Neuronal stem cell (in vitro differentiated cells): Measurements from ENCODE around the gene PUM2.

ENCODE experiments used
- DNase-seq: peaks from one replicate; pipeline ENCODE4 v3.0.0-alpha.2; 2013; ENCODE audit warnings: low spot score
- H2AFZ ChIP-seq: one replicate; pipeline ENCODE4 v1.6.1; 2013; ENCODE audit warnings: mild to moderate bottlenecking, low read length, inconsistent platforms
- H2AK5ac ChIP-seq: 2 replicates; pipeline ENCODE4 v1.6.1; 2013; ENCODE audit warnings: low read depth, mild to moderate bottlenecking, inconsistent platforms, low read length, moderate library complexity, mixed read lengths
- H2BK120ac ChIP-seq: 2 replicates; pipeline ENCODE4 v1.6.1; 2013; ENCODE audit warnings: low read depth, mild to moderate bottlenecking, inconsistent platforms, low read length, moderate library complexity, mixed read lengths
- H2BK12ac ChIP-seq: one replicate; pipeline ENCODE4 v1.6.1; 2013; ENCODE audit warnings: low read length, inconsistent platforms
- H2BK15ac ChIP-seq: 2 replicates; pipeline ENCODE4 v1.6.1; 2013; ENCODE audit warnings: mild to moderate bottlenecking, low read length, inconsistent platforms, mixed read lengths
- H2BK5ac ChIP-seq: one replicate; pipeline ENCODE4 v1.6.1; 2013; ENCODE audit warnings: inconsistent platforms, mild to moderate bottlenecking, low read length, moderate library complexity
- H3K14ac ChIP-seq: one replicate; pipeline ENCODE4 v1.6.1; 2013; ENCODE audit warnings: low read length, inconsistent platforms
- H3K18ac ChIP-seq: 2 replicates; pipeline ENCODE4 v1.6.1; 2013; ENCODE audit warnings: low read length, inconsistent platforms
- H3K23ac ChIP-seq: 2 replicates; pipeline ENCODE4 v1.6.1; 2013; ENCODE audit warnings: low read depth, mild to moderate bottlenecking, mixed read lengths, low read length, inconsistent platforms; ENCODE audit not compliant: poor library complexity
- H3K27ac ChIP-seq: replicated peaks from 3 replicates; pipeline ENCODE4 v1.5.1; 2013; ENCODE audit warnings: low read length, inconsistent platforms
- H3K27me3 ChIP-seq, 3 experiments: 2 replicates each; pipeline ENCODE4 v1.6.1; 2013; ENCODE audit warnings: low read length in 3 of 3, mild to moderate bottlenecking in 2 of 3, inconsistent platforms in 1 of 3, low read depth in 1 of 3, mixed read lengths in 1 of 3, moderate library complexity in 1 of 3; ENCODE audit not compliant: control insufficient read depth in 3 of 3, insufficient read depth in 3 of 3
- H3K36me3 ChIP-seq, 2 donors: replicated peaks in 1 of 2; 2 replicates each; pipeline ENCODE4 v1.6.1; 2013; ENCODE audit warnings: low read length in 2 of 2; ENCODE audit not compliant: control insufficient read depth in 2 of 2, insufficient read depth in 2 of 2
- H3K4ac ChIP-seq: 2 replicates; pipeline ENCODE4 v1.6.1; 2013; ENCODE audit warnings: inconsistent platforms, mild to moderate bottlenecking, low read length, moderate library complexity
- H3K4me1 ChIP-seq, 2 donors: 1 replicate in 1 of 2; 2 replicates in 1 of 2; pipeline ENCODE4 v1.6.1; 2013; ENCODE audit warnings: low read length in 2 of 2, low read depth in 1 of 2; ENCODE audit not compliant: control insufficient read depth in 2 of 2, insufficient read depth in 1 of 2
- H3K4me2 ChIP-seq: one replicate; pipeline ENCODE4 v1.6.1; 2013; ENCODE audit warnings: mild to moderate bottlenecking, low read length, inconsistent platforms; ENCODE audit not compliant: insufficient read depth, poor library complexity, severe bottlenecking
- H3K4me3 ChIP-seq, 2 donors: 2 replicates each; pipeline ENCODE4 v1.5.1; 2013; ENCODE audit warnings: low read length in 2 of 2, mild to moderate bottlenecking in 2 of 2, inconsistent platforms in 1 of 2, moderate library complexity in 1 of 2
- H3K79me1 ChIP-seq: one replicate; pipeline ENCODE4 v1.6.1; 2013; ENCODE audit warnings: low read depth, mild to moderate bottlenecking, inconsistent platforms, low read length, moderate library complexity
- H3K9ac ChIP-seq: one replicate; pipeline ENCODE4 v1.6.1; 2013; ENCODE audit warnings: mild to moderate bottlenecking, low read depth, low read length, inconsistent platforms; ENCODE audit not compliant: poor library complexity
- H3K9me3 ChIP-seq, 2 donors: replicated peaks in 1 of 2; 2 replicates each; pipeline versions ENCODE3 to v1.6.1; 2013; ENCODE audit warnings: low read length in 2 of 2, mild to moderate bottlenecking in 2 of 2, inconsistent platforms in 1 of 2, low read depth in 1 of 2, mixed read lengths in 1 of 2, moderate library complexity in 1 of 2; ENCODE audit not compliant: control insufficient read depth in 2 of 2, insufficient read depth in 1 of 2
- H4K8ac ChIP-seq: one replicate; pipeline ENCODE4 v1.6.1; 2013; ENCODE audit warnings: low read depth, mild to moderate bottlenecking, inconsistent platforms, low read length, moderate library complexity
- H4K91ac ChIP-seq: one replicate; pipeline ENCODE4 v1.6.1; 2013; ENCODE audit warnings: low read length, low read depth, mild to moderate bottlenecking, inconsistent platforms; ENCODE audit not compliant: poor library complexity
- whole genome bisulfite sequencing, 2 donors: extraction: QIAGEN DNeasy Blood & Tissue Kit; methylation state at CpG; one replicate each; pipeline ENCODE4 v1.1.7; 2013; ENCODE audit warnings: missing lambda C conversion rate in 2 of 2, mixed read lengths in 1 of 2; ENCODE audit not compliant: insufficient read length in 2 of 2, insufficient replicate concordance in 1 of 2; ENCODE audit errors: extremely low coverage in 2 of 2; 5-methylcytosine and 5-hydroxymethylcytosine counted together

PUM2 gene

DNA sequence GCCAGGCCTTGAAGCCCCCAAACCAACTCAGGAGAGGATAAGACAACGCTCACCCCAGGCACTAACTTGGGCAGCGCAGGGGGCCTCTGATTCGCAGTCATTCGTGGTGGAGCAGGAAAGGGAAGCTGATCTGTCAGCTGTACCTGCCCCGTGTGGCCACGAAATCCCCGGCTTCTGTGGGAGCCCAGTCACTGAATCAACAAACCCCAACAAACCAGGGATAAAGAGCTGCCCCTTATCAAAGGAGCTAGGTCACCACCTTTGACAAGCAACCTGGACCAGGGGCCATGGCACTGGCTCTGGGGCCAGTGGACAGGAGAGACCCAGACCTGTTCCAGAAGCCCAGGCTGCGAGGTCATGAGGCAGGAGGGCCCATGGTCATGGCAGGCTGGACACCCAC lies 140.2 kb downstream of the PUM2 start:
- H3K4me3 ChIP-seq: no peak overlapping the region
- no peak overlapping the region for H3K23ac ChIP-seq
- no peak overlapping the region for H3K18ac ChIP-seq
- H2BK120ac ChIP-seq: no peak overlapping the region
- H2BK5ac ChIP-seq: no peak overlapping the region
- H3K4me1 ChIP-seq: peaks cover 21 to 22% of the 10 kb centered on the region in 2 donors
- H2AK5ac ChIP-seq: no peak overlapping the region
- H3K4ac ChIP-seq: no peak overlapping the region
- no peaks in the 10 kb centered on the region for H3K27me3 ChIP-seq
- WGBS, 2 donors: no CpG with 5 or more reads among the region's 8 CpGs
- H3K27ac ChIP-seq: no peak overlapping the region
- no peak overlapping the region for H3K9ac ChIP-seq
- H3K79me1 ChIP-seq: peaks cover 30% of the 10 kb centered on the region
- H3K4me2 ChIP-seq: no peak overlapping the region
- no peak overlapping the region for H2BK15ac ChIP-seq
- H3K36me3 ChIP-seq: peaks cover 8 to 19% of the 10 kb centered on the region in 2 donors
- H4K91ac ChIP-seq: no peak overlapping the region
- H3K9me3 ChIP-seq: no peaks in the 10 kb centered on the region
- no peak overlapping the region for H3K14ac ChIP-seq
- DNase-seq: no peak
- H2AFZ ChIP-seq: no peak overlapping the region
- no peak overlapping the region for H4K8ac ChIP-seq
- no peak overlapping the region for H2BK12ac ChIP-seq

DNA sequence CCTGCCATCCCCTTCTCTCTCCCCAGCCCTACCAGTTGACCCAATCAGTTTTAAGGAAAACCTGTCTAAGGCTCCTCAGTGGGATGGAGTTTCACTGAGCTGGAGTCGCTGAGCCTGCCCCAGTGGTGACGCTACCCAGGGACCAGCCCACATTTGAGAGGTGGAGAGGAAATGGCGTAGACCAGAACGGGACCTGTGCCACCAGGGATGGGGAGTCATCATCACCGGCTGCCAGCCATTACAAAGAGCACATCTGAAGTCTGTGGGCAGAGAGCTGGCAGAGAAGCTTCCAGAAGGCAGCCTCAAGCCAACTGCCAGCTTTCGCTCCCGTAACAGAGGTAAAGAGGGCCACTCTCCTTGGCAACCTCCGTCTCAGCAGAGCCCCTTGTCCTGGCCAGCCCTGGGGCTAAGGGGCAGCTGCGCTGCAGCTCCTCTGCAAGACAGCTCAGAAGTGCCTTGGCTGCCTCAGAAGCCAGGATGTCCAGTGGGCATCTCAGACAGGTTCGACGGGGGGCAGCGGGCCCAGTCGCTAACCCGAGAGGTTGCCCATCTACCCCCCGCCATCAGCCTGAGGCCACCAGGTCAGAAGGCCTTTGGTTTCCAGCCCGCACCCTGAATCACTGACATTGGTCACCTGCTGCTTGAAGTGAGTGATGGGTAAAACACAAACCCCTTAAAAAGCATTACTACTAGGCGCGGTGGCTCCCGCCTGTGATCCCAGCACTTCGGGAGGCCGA lies 141.1 kb downstream of the PUM2 start:
- Histone ChIP-seq H3K27ac (no peak overlapping the region), H2AFZ (no peak overlapping the region)

DNA sequence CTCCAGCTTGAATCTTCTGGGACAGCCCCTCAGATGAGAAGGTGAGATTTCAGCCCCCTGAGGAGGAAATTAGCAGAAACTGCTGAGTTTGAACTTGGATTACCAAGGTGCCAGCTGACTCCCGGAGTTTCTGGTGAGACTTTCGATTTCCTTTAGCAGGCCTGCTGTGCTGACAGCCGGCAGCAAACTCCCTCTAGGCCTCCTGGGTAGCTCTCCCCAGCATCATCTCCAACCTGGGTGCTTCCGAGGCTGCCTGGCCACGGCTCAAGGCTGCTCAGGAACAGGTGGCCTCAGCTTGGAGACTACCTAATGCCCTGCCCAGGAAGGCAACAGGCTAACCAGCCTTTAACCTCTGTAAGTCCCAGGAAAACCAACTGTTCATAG lies 142.2 kb downstream of the PUM2 start:
- Histone ChIP-seq H3K36me3 (peaks cover 26 to 32% of the 10 kb centered on the region in 2 donors), H3K23ac (peak overlapping the region; percentile 60), H2AK5ac (no peak overlapping the region), H3K79me1 (peaks cover 21% of the 10 kb centered on the region), H3K4me3 (no peak overlapping the region), H3K27ac (no peak overlapping the region), H3K27me3 (no peaks in the 10 kb centered on the region), H3K9me3 (peaks cover 0 to 3% of the 10 kb centered on the region in 2 donors), H2BK5ac (no peak overlapping the region), H2AFZ (no peak overlapping the region), H2BK12ac (no peak overlapping the region), H3K18ac (no peak overlapping the region), H3K4me1 (peaks cover 12 to 16% of the 10 kb centered on the region in 2 donors), H4K8ac (no peak overlapping the region), H3K9ac (no peak overlapping the region), H4K91ac (no peak overlapping the region), H3K4me2 (no peak overlapping the region), H2BK120ac (no peak overlapping the region), H3K4ac (no peak overlapping the region), H2BK15ac (no peak overlapping the region), H3K14ac (no peak overlapping the region)
- DNase-seq: no peak
- no CpG with 5 or more reads among the region's 5 CpGs for WGBS, 2 donors

More for the DNA sequence above, 141.1 kb downstream of the PUM2 start:
- Histone ChIP-seq H3K4ac (no peak overlapping the region), H2BK12ac (no peak overlapping the region), H2BK5ac (no peak overlapping the region), H2BK15ac (no peak overlapping the region), H4K8ac (no peak overlapping the region), H3K18ac (peak overlapping the region; percentile 18), H3K9me3 (no peaks in the 10 kb centered on the region), H3K23ac (no peak overlapping the region), H2AK5ac (no peak overlapping the region), H3K4me2 (no peak overlapping the region), H4K91ac (no peak overlapping the region), H3K79me1 (peaks cover 24% of the 10 kb centered on the region), H3K27me3 (no peaks in the 10 kb centered on the region), H3K36me3 (peaks cover 16 to 21% of the 10 kb centered on the region in 2 donors), H2BK120ac (no peak overlapping the region), H3K4me3 (no peak overlapping the region), H3K9ac (peak overlapping the region; percentile 51), H3K14ac (no peak overlapping the region), H3K4me1 (peaks cover 16 to 22% of the 10 kb centered on the region in 2 donors)
- DNase-seq: no peak
- no CpG with 5 or more reads among the region's 21 CpGs for WGBS, 2 donors

DNA sequence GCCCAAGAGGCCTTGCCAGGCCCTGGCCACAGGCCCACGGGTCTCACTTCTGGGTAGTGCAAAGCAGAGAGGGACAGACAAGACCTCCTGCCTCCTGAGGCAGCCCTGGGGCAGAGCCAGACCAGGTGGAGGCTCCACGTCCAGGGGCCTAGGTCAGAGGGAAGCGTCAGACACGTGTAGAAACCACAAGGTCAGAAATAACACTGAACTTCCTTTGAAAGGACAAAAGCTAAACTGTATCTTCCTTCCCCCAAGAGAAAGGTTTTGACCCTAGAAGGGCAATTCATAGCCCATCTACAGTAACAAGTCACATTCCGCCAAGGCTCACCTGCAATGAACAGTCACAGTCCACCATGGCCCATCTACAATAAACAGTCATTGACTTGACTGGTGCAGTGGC lies 143.6 kb downstream of the PUM2 start:
- Histone ChIP-seq H3K23ac (peak overlapping the region; percentile 16), H3K4me1 (peaks cover 2 to 11% of the 10 kb centered on the region in 2 donors), H3K9me3 (peaks cover 0 to 9% of the 10 kb centered on the region in 2 donors), H3K27ac (no peak overlapping the region), H3K4me3 (no peak overlapping the region), H3K14ac (no peak overlapping the region), H2AFZ (no peak overlapping the region), H2AK5ac (no peak overlapping the region), H3K27me3 (no peaks in the 10 kb centered on the region), H4K8ac (no peak overlapping the region), H3K79me1 (peaks cover 12% of the 10 kb centered on the region), H3K36me3 (peaks cover 38 to 46% of the 10 kb centered on the region in 2 donors), H2BK5ac (no peak overlapping the region), H4K91ac (no peak overlapping the region), H2BK12ac (no peak overlapping the region), H3K18ac (peak overlapping the region; percentile 67), H2BK15ac (no peak overlapping the region), H2BK120ac (no peak overlapping the region), H3K4me2 (no peak overlapping the region), H3K4ac (no peak overlapping the region), H3K9ac (no peak overlapping the region)
- no CpG with 5 or more reads among the region's 5 CpGs for whole genome bisulfite sequencing, 2 donors
- no peak for DNase-seq
